HG03439 (cell line): Measurements from ENCODE around the gene VPS18.
"Not testable (repeated sequence)": the region's sequence is repeated elsewhere in the genome, so short reads cannot be mapped to it uniquely, and the experiment has no call there.

ENCODE experiments used
- ATAC-seq: cut with Tn5 transposase; IDR thresholded peaks from one replicate; pipeline ENCODE4 v1.9.1; 2021; ENCODE audit warnings: mild to moderate bottlenecking, moderate library complexity; ENCODE audit not compliant: unreplicated experiment

The VPS18 gene, protein sequence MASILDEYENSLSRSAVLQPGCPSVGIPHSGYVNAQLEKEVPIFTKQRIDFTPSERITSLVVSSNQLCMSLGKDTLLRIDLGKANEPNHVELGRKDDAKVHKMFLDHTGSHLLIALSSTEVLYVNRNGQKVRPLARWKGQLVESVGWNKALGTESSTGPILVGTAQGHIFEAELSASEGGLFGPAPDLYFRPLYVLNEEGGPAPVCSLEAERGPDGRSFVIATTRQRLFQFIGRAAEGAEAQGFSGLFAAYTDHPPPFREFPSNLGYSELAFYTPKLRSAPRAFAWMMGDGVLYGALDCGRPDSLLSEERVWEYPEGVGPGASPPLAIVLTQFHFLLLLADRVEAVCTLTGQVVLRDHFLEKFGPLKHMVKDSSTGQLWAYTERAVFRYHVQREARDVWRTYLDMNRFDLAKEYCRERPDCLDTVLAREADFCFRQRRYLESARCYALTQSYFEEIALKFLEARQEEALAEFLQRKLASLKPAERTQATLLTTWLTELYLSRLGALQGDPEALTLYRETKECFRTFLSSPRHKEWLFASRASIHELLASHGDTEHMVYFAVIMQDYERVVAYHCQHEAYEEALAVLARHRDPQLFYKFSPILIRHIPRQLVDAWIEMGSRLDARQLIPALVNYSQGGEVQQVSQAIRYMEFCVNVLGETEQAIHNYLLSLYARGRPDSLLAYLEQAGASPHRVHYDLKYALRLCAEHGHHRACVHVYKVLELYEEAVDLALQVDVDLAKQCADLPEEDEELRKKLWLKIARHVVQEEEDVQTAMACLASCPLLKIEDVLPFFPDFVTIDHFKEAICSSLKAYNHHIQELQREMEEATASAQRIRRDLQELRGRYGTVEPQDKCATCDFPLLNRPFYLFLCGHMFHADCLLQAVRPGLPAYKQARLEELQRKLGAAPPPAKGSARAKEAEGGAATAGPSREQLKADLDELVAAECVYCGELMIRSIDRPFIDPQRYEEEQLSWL

GRCh38 chr15:40893733-40894680, at the start of gene VPS18:
VPS18 (plus strand) TSS chr15:40894450; CDS start chr15:40894769, 319 bp downstream.
- peak; percentile 85 for ATAC-seq

DNA sequence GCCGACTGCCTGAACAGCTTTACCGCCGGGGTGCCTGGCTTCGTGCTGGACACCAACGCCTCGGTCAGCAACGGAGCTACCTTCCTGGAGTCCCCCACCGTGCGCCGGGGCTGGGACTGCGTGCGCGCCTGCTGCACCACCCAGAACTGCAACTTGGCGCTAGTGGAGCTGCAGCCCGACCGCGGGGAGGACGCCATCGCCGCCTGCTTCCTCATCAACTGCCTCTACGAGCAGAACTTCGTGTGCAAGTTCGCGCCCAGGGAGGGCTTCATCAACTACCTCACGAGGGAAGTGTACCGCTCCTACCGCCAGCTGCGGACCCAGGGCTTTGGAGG, 49.6 kb upstream of the VPS18 start:
- no peak for ATAC-seq

DNA sequence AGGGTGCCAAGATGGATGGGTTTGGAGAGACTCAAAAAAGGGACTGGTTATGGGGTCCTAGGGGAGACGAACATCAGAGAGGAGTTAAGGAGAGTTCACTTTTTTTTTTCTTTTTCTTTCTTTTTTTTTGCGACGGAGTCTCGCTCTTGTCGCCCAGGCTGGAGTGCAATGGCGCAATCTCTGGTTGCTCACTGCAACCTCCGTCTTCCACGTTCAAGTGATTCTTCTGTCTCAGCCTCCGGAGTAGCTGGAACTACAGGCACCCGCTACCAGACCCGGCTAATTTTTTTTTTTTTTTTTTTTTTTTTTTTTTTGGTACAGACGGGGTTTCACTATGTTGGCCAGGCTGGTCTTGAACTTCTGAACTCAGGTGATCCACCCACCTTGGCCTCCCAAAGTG, 49.2 kb upstream of the VPS18 start:
- no peak for ATAC-seq

DNA sequence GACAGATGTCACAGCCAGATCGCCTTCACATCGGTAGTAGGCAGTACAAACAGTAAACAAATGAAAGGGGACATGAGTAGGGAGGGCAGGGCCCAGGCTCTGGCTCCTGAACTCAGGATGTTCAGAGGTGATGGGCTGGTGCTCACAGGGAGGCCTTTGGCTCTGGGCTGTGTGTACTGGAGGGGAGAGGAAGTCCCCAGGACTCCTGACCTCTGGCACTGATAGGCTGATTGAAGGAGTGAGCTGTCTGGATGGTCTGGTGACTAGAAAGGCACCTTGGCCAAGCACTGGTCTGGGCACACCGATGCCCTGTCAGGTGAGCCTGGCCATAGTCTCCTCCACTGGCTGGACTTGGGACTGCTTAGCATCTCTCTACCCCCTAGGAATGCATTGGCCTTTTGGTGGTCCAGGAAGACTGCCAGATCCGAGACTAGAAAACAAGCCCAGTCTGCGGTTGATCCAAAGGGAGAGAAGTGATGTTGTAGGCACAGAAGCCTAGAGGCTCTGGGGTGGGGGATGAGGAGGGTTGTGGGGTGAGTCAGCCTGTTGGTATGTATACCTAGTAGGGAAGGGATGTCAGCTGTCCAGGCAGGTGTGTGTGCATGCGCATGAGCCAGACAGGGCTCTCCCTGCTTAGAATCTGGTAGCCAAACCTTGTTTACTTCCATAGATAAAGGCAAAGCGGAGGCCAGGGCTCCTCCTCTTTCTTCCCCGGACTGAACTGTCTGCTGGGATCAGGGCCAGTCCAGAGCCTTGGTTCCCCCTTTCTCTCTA, 48.6 kb upstream of the VPS18 start:
- ATAC-seq: no peak

- no peak for ATAC-seq
These were observed 47.4 kb upstream of the VPS18 start for GRCh38 chr15:40846841-40847222.

DNA sequence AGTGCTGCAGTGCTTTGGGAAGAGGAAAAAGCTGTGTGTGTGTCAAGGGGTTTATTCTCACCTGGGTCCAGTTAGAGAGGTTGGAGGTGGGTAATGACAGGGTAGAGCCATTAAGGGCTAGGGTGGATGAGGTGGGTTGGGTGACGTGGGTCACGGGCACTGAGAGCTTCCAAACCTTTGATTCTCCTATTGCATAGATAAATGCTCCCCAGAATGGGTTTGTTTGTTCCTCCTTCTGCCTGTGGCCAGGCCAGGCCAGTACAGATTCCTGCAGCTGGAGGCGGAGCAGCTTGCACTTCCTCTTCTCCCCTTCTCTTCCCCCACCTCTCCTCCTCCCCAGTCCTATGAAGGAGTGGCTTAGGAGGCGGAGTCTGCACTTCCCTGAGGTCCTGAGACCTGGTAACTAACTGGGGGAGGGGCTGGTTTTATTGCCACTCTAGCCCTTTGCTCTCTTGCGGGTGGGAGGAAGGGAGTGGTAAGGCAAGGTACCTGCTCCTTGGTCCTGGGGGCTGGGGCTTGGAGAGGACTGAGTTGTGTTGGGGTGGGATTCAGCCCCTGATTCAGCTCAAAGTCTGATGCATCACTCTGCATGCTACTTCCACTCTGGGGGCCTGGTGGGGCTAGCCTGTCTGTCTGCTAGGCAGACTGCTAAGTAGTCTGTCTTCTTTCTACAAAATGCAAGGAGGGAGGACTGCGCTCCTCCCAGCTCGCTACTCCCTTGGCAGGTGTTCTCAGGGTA, 46.9 kb upstream of the VPS18 start:
- ATAC-seq: no peak

DNA sequence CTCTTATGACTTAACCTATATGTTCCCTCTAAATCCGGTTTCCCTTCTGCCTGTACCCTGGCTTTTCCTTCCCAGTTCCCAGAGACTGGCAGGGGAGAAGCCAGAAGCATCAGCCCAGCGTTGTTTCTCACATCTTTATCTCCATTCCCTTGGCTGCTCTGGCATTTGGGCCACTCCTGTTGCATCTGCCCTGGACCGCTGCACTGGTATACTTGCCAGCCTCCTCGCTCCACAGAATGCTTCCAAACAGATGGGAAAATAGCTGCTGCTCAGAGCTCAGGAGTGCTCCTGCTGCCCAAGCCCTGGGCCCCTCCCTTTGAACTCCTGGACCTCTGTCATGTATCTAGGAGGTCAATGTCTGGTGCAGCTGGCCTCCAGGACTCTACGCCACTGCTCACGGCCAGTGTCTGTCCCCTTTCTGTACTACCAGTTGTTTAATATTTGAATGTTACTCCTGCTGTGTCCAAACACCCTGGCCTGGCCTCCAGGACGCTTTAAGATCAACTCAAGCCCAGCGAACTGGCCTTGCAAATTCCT, 43.6 kb upstream of the VPS18 start:
- no peak for ATAC-seq

DNA sequence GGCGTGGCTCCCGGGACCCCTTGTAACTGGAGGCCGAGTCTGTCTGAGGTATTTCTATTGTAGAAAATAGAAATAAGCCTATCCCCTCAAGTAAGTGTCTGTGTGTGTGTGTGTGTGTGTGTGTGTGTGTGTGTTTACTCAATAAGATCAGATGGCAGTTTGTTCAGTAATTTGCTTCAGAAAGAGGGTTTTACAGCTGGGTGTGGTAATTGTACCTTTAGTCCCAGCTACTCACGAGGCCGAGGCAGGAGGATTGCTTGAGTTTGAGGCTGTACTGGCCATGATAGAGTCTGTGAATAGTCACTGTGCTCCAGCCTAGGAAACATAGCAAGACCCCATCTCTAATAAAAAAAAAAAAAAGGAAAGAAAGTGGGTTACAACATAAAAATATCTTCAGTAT, 41.7 kb upstream of the VPS18 start:
- ATAC-seq: no peak

DNA sequence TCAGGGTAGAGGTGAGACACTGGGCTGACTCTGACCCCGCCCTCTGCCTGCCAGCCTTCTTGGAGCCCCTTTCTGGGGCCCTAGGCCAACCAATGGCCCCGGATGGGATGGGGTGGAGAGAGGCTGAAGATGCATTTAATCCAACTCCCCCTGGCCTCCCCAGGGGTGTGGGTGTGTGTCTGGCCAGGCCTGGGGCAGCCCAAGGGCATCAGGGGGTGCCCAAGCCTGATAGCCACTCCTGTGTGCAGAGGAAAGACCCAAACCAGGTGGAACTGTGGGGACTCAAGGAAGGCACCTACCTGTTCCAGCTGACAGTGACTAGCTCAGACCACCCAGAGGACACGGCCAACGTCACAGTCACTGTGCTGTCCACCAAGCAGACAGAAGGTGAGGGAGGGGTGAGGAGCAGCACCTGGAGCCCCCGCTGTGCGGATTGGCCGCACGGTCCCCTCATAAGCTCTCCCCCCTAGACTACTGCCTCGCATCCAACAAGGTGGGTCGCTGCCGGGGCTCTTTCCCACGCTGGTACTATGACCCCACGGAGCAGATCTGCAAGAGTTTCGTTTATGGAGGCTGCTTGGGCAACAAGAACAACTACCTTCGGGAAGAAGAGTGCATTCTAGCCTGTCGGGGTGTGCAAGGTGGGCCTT, 40.9 kb upstream of the VPS18 start:
- ATAC-seq: no peak

- no peak for ATAC-seq
These were observed 40.1 kb upstream of the VPS18 start for GRCh38 chr15:40854161-40854560.

DNA sequence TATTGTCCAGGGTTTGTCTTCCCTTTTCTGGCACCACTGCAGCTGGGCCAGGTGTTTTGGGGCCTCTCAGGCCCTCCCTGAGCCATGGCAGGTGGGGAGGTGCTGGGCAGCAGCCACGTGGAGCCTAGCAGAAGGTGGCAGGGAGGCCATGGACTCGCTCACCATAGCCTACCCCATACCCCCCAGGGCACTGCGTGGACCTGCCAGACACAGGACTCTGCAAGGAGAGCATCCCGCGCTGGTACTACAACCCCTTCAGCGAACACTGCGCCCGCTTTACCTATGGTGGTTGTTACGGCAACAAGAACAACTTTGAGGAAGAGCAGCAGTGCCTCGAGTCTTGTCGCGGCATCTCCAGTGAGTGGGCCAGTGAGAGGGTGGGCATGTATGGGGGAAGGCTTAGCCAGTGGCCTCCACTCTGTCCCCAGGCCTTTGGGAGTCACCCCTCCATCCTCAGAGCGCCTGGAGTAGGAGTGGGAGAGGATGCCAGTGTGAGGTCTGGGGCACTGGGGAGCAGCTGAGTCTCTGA, 38.5 kb upstream of the VPS18 start:
- no peak for ATAC-seq

DNA sequence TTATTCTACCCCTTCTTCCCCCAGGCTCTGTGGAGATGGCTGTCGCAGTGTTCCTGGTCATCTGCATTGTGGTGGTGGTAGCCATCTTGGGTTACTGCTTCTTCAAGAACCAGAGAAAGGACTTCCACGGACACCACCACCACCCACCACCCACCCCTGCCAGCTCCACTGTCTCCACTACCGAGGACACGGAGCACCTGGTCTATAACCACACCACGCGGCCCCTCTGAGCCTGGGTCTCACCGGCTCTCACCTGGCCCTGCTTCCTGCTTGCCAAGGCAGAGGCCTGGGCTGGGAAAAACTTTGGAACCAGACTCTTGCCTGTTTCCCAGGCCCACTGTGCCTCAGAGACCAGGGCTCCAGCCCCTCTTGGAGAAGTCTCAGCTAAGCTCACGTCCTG, 37.5 kb upstream of the VPS18 start:
- ATAC-seq: no peak

DNA sequence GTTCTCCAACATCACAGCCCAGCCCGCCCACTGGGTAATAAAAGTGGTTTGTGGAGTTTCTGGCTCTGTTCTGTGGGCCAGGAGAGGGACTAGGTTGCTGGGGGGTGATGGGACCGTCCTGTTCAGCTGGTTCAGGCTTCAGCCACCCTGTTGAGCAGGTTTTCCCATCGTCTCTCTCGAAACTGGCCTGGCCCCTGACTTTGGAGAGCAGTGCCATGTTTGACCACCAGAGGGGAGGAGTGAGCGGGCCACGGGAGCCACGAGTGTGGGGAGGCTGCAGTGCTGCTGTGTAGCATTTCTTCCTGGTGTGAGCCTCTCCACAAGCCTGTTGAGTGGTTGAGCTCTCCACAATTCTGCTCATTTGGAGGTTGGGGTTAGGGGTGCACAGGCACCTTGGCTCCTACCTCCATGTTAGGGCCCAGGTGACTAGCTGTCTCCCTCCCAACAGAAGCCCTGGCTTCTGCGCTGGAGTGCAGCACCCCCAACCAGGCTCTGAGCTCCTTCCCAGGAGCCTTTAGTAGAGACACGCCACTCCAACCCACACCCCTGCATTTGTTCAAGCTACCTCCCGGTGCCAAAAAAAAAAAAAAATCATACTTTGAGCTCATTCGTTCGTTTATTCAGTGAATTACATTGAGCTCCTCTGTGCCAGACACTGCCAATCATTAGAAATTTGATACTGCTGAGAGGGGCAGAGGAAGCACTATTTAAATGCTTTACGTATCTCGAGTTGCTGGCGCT, 36.5 kb upstream of the VPS18 start:
- ATAC-seq: peak; percentile 57

DNA sequence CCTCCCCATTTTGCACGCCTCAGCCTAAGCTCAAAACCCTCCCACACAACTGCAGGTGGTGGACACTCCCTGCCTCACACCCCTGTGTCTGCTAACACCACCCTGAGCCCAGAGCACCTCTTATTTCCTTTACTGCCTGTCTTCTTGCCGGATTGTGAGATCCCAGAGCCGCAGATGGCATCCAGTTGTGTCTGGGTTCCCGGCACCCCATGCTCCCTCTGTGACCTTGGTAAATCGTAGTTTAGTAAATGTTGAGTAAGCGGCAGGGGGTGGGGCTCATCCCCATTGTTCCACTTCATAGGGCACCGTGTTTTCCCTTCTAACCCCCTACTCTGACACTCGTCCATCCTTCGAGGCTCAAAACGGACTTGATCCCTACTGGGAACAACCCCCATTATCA, 35.5 kb upstream of the VPS18 start:
- no peak for ATAC-seq

DNA sequence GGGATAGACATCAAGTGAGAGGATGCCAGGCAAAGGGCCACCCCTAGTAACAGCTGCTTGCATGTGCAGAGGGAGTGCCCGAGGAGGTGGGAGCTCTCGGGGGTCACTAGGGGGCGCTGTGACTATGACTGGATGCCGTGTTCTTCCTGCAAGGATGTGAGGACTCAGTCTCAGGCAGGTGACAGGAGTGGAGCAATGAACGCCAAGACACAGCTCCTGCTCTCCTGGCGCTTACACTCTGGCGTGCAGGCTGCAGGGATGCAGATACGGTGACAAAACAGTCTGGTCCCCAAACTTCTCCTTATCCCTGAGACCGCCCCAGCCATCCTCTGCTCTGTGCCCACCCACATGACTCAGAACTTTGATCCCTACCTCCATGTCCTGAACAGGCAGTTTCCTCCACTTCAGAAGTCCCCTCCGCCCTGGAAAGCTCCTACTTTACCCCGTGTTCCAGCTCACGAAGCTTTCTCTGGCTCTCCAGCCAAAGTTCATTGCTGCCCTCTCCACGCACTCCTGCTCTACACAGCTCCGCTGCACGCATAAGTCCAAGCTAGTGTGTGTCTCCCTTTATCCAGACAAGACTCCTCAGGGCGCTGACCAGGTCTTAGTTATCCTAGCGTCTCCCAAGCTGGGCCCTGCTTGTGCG, 34.9 kb upstream of the VPS18 start:
- ATAC-seq: no peak

DNA sequence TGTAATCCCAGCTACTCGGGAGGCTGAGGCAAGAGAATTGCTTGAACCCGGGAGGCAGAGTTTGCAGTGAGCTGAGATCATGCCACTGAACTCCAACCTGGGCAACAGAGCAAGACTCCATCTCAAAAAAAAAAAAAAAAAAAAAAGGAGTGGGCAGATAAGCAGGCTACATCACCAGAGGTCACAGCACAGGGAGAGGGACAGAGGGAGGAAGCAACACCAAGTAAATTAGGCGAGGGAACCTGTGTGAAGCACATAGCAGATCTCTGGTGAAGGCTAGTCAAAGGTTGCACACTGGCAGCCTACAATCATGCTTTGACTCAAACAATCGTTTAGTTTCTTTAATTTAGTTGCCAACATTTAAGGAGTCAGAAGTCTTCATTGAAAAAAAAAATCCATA, 33.1 kb upstream of the VPS18 start:
- ATAC-seq: not testable (repeated sequence)

- no peak for ATAC-seq
These were observed 30.5 kb upstream of the VPS18 start for GRCh38 chr15:40863660-40864270.
